ENCODE results near the gene KIAA1671. TPM values are rescaled to one million over a fixed set of nuclear protein-coding genes. Genes with fewer than 3 reads are reported as not detected.

Gene KIAA1671
- total RNA-seq, 4 donors from 2014 or later: 83.1 to 162 (median 105) TPM

DNA sequence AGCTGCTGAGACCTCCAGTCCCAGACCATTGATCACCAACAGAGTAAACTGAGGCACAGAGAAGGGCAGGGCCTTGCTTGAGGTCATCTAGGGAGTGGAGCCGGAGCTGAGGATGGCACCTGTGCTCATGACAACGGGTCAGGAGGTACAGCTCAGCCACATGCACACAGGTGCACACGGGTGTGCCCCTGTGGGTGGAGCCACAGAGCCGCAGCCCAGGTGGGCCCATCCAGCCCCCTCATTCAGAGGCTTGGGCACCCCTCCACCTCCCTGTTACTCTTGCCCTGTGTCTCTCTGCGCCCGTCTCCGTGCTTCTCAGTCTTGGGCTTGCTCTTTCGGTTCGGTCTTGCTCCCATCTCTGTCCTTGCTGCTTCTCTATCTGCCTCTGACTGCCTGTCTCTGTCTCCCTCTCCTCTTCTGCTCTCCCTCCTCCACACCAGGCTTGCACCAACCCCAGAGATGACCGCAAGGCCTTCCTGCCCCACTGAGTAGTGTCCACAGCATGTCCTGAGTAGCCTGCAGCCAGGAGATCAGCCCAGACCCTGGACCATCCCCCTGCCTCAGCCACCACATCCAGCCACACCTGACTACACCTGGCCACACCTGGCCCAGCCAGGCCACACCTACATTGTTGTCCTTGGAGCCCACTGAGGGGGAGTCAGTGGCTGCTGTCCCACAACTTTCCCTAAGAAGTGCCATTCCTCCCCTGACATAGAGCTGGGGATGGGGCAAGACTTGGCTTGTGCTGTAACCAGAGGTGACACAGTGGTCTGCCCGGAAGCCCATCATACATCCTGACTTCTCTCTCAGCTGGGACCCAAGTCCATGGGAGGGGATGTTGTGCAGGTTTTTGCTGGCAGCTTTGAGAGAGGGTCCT is 207.8 kb downstream of the KIAA1671 start:
- Histone ChIP-seq H3K4me1 (no peaks in the 10 kb centered on the region), H3K36me3 (no peaks in the 10 kb centered on the region), H3K27ac (no peak overlapping the region), H3K9me3 (no peaks in the 10 kb centered on the region), H3K27me3 (no peaks in the 10 kb centered on the region), H3K4me3 (no peak overlapping the region)
- 77 to 93% methylated on average over 6 to 11 of the region's 11 CpGs for WGBS, 2 donors (ENCODE audit: low coverage in 1 of 2)
- intact Hi-C loops (cut with DNase I; ENCODE audit: low total_unique reads) (no loop called here), in situ Hi-C loops (cut with MboI; ENCODE audit: low pct_ligation_motif_present in 1 of 4, low pct_unique_long_range_greater_than_20kb in 1 of 4, low sequenced_read_pairs in 3 of 4) (no loop called here)
- DNase-seq: no peak
- no peak for TF ChIP-seq POLR2A (IDR thresholded peaks at IDR 0.05)
- TF ChIP-seq EP300 (IDR thresholded peaks at IDR 0.05; ENCODE audit: low read depth): no peak
- TF ChIP-seq, protein P1, sequence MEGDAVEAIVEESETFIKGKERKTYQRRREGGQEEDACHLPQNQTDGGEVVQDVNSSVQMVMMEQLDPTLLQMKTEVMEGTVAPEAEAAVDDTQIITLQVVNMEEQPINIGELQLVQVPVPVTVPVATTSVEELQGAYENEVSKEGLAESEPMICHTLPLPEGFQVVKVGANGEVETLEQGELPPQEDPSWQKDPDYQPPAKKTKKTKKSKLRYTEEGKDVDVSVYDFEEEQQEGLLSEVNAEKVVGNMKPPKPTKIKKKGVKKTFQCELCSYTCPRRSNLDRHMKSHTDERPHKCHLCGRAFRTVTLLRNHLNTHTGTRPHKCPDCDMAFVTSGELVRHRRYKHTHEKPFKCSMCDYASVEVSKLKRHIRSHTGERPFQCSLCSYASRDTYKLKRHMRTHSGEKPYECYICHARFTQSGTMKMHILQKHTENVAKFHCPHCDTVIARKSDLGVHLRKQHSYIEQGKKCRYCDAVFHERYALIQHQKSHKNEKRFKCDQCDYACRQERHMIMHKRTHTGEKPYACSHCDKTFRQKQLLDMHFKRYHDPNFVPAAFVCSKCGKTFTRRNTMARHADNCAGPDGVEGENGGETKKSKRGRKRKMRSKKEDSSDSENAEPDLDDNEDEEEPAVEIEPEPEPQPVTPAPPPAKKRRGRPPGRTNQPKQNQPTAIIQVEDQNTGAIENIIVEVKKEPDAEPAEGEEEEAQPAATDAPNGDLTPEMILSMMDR (IDR thresholded peaks at IDR 0.05): no peak
- no peak for TF ChIP-seq POLR2AphosphoS5 (IDR thresholded peaks at IDR 0.05)

DNA sequence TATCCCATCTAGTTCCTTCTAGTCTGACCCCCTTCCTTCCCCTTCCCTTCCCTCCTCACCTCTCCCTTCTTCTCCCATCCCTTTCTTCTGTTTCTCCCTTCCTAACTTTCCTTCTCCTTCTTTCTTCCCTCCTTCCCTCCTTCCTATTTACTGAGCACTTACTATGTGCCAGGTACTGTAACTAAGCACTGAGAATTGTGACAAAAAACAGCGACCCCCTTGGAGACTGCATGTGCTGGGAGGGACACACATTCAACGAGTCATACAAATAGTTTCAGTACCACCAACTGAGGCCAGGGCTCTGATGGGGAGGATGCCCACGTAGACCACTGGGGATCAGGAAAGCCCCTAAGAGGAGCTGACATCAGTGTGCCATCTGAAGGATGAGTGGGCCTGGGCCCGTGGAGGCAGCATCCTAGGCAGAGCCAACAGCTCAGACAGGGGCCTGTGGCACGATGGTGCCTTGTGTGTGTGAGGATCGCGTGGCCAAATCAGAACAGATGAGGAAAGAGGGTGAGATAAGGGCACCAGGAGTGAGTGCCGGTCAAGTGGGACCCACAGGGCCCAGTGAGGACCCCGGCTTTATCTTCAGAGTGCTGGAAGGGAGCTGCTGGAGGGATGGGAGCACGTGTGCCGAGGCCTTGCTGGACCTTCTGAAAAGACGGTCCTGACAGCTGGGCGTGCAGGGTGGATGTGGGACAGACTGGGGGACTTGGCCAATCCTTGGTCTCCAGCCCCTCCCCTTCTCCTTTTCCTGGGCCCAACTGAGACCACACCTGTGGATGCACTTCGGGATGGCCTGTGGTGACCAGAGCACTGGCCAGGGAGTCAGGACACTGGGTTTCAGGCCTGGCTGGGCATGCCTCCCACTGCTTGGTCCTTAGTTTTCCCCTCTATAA is 208.8 kb downstream of the KIAA1671 start:
- intact Hi-C loops (cut with DNase I; ENCODE audit: low total_unique reads) (no loop called here), in situ Hi-C loops (cut with MboI; ENCODE audit: low pct_ligation_motif_present in 1 of 4, low pct_unique_long_range_greater_than_20kb in 1 of 4, low sequenced_read_pairs in 3 of 4) (no loop called here)
- Histone ChIP-seq H3K27me3 (no peaks in the 10 kb centered on the region), H3K36me3 (no peaks in the 10 kb centered on the region), H3K9me3 (no peaks in the 10 kb centered on the region), H3K4me3 (no peak overlapping the region), H3K27ac (no peak overlapping the region), H3K4me1 (no peaks in the 10 kb centered on the region)
- no peak for DNase-seq
- TF ChIP-seq POLR2AphosphoS5 (IDR thresholded peaks at IDR 0.05) (no peak), POLR2A (IDR thresholded peaks at IDR 0.05) (no peak), EP300 (IDR thresholded peaks at IDR 0.05; ENCODE audit: low read depth) (no peak)
- TF ChIP-seq, protein P1 (IDR thresholded peaks at IDR 0.05): no peak
- 77 to 80% methylated on average over 5 to 14 of the region's 14 CpGs for WGBS, 2 donors (ENCODE audit: low coverage in 1 of 2)

DNA sequence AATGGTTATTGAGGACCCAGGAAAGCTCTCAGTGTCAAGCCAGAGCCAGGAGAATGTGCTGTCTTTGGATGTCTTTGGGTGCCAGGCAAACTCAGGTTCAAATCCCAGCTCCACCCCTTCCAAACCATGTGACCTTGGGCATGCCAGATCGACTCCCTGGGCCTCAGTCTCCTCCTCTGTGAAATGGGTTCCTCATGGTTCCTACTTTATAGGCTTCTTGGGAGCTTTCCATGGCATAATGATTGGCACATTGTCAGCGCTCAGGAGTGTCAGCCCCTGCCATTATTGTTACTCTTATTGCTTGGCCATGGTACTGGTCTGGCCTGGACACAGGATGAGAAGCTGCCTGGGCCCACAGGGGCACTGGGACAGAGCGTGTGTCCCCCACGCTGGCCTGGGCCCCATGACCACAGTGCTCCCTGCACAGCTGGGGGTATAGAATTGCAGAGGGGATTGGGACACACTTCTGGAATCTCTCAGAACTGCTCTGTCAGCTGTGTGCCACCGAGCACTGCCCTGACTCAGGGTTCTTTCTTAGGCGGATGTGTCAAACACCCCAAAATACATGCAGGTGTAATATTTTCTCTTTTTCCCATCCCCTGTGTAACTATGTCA is 209.5 kb downstream of the KIAA1671 start:
- H3K36me3 ChIP-seq: no peaks in the 10 kb centered on the region
- in situ Hi-C loops (cut with MboI; ENCODE audit: low pct_ligation_motif_present in 1 of 4, low pct_unique_long_range_greater_than_20kb in 1 of 4, low sequenced_read_pairs in 3 of 4): no loop called here
- H3K9me3 ChIP-seq: no peaks in the 10 kb centered on the region
- WGBS, 2 donors (ENCODE audit: low coverage in 1 of 2): 86% methylated on average over 6 of the region's 6 CpGs; no CpG with 5 or more reads in 1 of the 2 donors
- H3K4me1 ChIP-seq: no peaks in the 10 kb centered on the region
- no peak overlapping the region for H3K4me3 ChIP-seq
- no peaks in the 10 kb centered on the region for H3K27me3 ChIP-seq
- no peak for DNase-seq
- intact Hi-C loops (cut with DNase I; ENCODE audit: low total_unique reads): no loop called here
- H3K27ac ChIP-seq: no peak overlapping the region
- TF ChIP-seq EP300 (IDR thresholded peaks at IDR 0.05; ENCODE audit: low read depth) (no peak), POLR2A (IDR thresholded peaks at IDR 0.05) (no peak), POLR2AphosphoS5 (IDR thresholded peaks at IDR 0.05) (no peak)
- TF ChIP-seq, protein P1 (IDR thresholded peaks at IDR 0.05): no peak

DNA sequence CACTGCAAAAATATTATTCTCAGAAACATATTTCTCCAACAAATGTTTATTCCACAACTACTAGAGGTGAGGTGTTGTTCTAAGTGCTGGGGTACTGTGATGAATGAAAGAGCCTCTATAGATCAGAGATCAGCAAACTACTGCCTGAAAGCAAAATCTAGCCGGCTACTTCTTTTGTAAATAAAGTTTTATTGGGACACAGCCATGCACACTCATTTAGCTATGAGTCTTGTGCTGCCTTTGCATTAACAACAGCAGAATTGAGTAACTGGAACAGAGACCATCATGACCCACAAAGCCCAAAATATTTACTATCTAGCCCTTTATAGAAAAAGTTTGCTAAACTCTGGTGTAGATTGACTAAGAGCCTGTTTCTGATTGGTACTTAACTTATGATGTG is 210.0 kb downstream of the KIAA1671 start:
- H3K27me3 ChIP-seq: no peaks in the 10 kb centered on the region
- H3K4me3 ChIP-seq: no peak overlapping the region
- DNase-seq: no peak
- TF ChIP-seq EP300 (IDR thresholded peaks at IDR 0.05; ENCODE audit: low read depth) (no peak), POLR2A (IDR thresholded peaks at IDR 0.05) (no peak)
- intact Hi-C loops (cut with DNase I; ENCODE audit: low total_unique reads) (no loop called here), in situ Hi-C loops (cut with MboI; ENCODE audit: low pct_ligation_motif_present in 1 of 4, low pct_unique_long_range_greater_than_20kb in 1 of 4, low sequenced_read_pairs in 3 of 4) (no loop called here)
- WGBS, 2 donors (ENCODE audit: low coverage in 1 of 2): 60 to 80% methylated on average over 1 of the region's 1 CpG
- H3K9me3 ChIP-seq: no peaks in the 10 kb centered on the region
- no peaks in the 10 kb centered on the region for H3K36me3 ChIP-seq
- no peak overlapping the region for H3K27ac ChIP-seq
- H3K4me1 ChIP-seq: no peaks in the 10 kb centered on the region

Measured in transverse colon (tissue), 4 donors.